ES-I3 (cell line): ENCODE data around the gene CHRNA4.

Experiments
- H3K36me3 ChIP-seq: 2 replicates; pipeline ENCODE4 v1.6.1; 2013; ENCODE audit warnings: mild to moderate bottlenecking, low read length, control low read depth, moderate library complexity; ENCODE audit not compliant: insufficient read depth
- H3K4me1 ChIP-seq: 2 replicates; pipeline ENCODE4 v1.6.1; 2013; ENCODE audit warnings: mild to moderate bottlenecking, control low read depth, low read length; ENCODE audit not compliant: insufficient read depth
- H3K9ac ChIP-seq: 2 replicates; pipeline ENCODE4 v1.6.1; 2013; ENCODE audit warnings: low read depth, mild to moderate bottlenecking, low read length, moderate library complexity
- H3K9me3 ChIP-seq: 2 replicates; pipeline ENCODE4 v1.6.1; 2013; ENCODE audit warnings: mild to moderate bottlenecking, low read length, moderate library complexity; ENCODE audit not compliant: control insufficient read depth, insufficient read depth

CHRNA4 gene

DNA sequence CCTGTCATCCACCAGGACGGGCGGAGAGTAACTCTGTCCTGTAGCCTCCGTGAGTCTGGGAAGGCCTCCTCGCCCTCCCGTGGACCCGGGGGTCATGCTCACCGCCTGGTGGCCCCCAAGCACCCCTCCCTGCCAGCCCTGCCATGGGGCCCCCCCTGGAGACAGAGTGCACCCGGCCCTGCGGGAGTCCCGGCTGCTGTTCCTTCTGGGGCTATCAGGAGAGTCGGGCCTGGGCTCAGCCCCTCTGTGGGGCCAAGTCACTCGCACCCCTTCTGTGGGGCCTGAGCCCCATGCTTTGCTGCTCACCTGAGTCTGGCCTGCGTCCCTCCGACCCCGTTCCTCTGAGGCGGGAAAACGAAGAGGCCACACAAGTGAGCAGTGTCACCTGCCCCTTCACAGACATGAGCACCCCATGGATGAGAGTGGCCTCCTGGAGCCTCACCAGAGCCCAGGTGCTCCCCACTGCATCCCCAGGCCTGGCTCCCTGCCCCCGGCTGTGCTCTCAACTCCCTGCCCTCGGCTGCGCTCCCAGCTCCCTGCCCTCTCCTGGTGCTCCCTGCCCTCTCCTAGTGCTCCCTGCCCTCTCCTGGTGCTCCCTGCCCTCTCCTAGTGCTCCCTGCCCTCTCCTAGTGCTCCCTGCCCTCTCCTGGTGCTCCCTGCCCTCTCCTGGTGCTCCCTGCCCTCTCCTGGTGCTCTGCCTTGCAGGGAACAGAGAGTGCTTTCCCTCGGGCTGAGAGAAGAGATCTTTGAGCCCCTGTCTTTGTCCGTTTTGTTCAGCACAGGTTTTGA is 4.6 kb upstream of the CHRNA4 start:
- Histone ChIP-seq H3K4me1 (no peaks in the 10 kb centered on the region; the same call in 1 of the 2 replicates), H3K9ac (no peak overlapping the region), H3K9me3 (no peaks in the 10 kb centered on the region), H3K36me3 (no peaks in the 10 kb centered on the region)

DNA sequence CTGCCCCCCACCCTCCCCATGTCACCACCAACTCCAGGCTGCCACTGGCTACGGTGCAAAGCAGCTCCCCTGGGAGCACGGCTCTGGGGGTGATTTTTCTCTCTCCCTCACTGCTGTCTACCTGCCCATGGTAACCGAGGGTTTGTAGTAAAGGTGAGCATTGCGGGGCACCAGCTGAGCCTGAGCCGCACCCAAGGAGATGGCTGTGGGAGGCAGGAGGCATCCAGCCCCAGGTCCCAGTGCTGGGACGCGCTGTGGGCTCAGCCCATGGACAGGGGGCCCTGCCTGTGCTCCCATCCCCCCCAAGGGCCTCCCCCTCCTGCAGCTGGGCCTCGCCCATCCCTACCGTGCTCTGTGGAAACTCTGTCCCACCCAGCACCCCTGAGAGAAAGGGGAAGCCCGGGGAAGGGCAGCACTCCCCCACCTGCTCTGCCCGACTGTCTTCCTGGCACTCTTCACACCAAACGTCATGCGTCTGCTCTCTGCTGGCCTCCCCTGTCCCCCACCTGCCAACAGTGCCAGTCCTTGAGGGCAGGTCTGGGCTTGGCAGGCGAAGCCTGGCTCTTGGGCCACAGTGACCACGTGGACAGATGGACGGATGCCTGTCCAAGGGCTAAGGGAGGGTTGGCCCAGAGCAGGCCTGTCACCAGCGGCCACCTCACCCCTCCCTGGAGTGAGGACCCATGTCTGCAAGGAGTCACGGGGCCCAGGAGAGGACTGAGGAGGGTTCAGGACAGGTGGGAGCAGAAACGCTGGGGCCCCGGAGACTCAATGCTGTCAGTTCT is 3.8 kb upstream of the CHRNA4 start:
- H3K4me1 ChIP-seq: no peaks in the 10 kb centered on the region; the same call in 1 of the 2 replicates
- no peaks in the 10 kb centered on the region for H3K36me3 ChIP-seq
- H3K9me3 ChIP-seq: no peaks in the 10 kb centered on the region
- no peak overlapping the region for H3K9ac ChIP-seq

- no peak overlapping the region for H3K9ac ChIP-seq
- H3K4me1 ChIP-seq: no peaks in the 10 kb centered on the region; the same call in 1 of the 2 replicates
- no peaks in the 10 kb centered on the region for H3K36me3 ChIP-seq
- no peaks in the 10 kb centered on the region for H3K9me3 ChIP-seq
These were observed 2.9 kb upstream of the CHRNA4 start for GRCh38 chr20:63363981-63364561.

GRCh38 chr20:63363013-63363957 is 2.1 kb upstream of the CHRNA4 start:
- no peak overlapping the region for H3K9ac ChIP-seq

DNA sequence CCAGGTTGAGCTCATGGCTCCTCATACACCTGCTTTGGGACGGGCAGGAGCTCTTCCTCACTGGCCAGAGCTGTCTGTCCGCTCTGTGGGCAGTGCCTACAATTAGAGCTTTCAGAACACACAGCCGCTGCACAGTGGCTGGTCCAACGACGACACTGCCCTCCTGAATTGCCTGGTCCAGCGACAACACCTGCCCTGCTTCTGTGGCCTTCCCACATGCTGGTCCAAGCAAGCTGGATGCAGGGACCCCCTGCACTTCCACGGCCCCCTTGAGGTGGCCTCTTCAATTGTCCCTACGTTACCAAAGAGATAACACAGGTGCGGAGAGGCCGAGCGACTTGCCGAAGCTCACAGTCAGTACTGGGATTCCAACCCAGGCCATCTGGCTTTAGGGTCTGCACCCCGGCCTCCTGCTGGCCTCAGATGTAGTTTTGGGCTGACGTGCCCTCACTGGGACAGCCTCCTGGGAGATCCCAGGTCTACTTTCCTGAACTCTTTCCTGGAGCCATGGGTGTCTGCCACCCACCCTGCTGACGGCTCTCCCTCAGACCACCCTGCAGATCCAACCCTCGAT is 1.4 kb upstream of the CHRNA4 start:
- no peaks in the 10 kb centered on the region; the same call in 1 of the 2 replicates for H3K4me1 ChIP-seq
- H3K9me3 ChIP-seq: no peaks in the 10 kb centered on the region
- no peaks in the 10 kb centered on the region for H3K36me3 ChIP-seq
- H3K9ac ChIP-seq: no peak overlapping the region

More at GRCh38 chr20:63363013-63363957, 2.1 kb upstream of the CHRNA4 start:
- Histone ChIP-seq H3K36me3 (no peaks in the 10 kb centered on the region), H3K9me3 (no peaks in the 10 kb centered on the region), H3K4me1 (no peaks in the 10 kb centered on the region; the same call in 1 of the 2 replicates)

DNA sequence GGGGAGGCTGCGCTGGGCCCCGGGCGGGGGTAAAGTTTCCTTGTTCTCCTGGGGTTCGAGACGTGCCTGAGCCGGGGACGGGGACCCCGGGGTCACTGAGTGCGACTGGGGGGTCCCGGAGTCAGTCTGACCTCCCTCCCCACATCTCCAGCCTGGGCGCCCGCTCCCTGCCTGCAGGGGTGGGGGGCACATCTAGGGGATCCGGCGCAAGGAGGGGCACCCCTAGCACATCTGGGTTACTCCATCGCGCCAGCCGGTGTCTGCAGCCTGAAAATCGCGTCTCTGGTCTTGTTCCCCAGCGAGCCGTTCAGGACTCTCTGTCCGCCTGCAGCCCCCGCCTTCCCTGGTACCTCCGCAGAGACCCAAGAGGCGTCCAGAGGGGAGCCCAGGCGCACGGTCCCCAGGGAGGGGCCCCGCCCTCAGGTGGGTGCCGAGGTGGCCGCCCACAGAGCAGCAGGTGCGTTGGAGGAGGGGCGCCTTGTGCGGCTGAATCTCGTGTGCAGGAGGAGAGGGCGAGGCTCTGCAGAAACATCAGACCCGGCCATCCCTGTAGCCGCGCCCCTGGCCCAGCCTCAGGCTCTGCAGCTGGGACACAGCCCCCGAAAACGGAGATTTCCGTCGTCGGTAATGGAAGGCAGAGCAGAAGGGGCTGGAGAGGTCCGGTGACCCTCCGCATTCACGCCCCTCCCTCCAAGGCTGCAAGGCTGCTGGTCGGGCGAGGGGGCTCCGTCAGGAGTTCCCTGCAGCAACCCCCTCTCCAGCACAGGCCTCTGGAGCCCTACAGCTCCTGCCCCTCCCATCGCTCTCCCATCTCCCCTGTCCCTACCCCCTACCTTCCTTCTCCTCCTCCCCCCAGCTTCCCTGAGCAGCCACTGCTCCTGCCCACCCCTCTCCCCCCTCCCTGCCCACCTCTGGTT is 628 bp upstream of the CHRNA4 start:
- Histone ChIP-seq H3K4me1 (no peaks in the 10 kb centered on the region; the same call in 1 of the 2 replicates), H3K9ac (peak overlapping the region; percentile 3; the same call in 1 of the 2 replicates), H3K36me3 (no peaks in the 10 kb centered on the region), H3K9me3 (no peaks in the 10 kb centered on the region)

DNA sequence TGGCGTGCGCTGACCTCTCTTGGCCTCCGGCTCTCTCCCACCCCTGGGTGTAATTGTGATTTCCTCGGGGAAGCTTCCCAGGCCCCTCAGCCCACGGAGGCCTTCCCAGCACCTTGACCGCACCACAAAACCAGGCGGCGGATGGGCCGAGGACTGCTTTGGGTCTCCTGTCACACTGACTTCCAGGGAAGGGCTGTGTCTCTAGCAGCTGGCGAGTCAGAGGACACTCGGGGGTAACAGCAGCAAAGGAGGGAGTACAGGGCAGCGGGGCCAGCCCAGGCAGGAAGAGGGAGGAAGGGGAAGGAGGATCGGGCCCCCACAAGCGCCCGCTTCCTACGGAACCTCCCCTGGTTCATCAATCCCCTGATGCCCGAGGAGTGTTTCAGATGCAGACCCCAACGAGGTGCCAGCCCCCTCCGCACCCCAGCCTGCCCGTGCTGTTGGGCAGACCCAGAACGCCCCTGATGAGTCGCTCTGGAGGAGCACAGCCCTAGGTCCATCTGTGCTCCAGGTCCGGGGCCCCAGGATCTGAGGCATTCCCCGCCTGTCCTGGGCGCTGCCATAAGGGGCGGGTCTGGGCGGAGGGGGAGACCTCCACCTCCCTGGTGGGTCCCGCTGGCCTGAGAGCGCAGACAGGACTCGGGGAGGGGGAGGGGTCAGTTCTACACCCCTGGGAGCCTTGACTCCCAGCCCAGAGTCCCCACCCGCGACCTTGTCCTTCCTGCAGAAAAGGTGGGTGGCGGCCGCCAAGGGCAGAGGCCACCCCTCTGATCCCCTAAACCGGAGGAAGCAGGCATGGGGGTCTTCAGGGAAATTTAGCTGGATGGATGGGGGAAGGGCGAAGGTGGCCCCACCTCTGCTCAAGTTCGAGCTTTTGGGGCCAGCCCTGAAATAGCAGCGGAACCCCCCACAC is 956 bp downstream of the CHRNA4 start:
- Histone ChIP-seq H3K9ac (peak overlapping the region; percentile 42; the same call in 1 of the 2 replicates), H3K9me3 (no peaks in the 10 kb centered on the region), H3K4me1 (no peaks in the 10 kb centered on the region; the same call in 1 of the 2 replicates), H3K36me3 (no peaks in the 10 kb centered on the region)

DNA sequence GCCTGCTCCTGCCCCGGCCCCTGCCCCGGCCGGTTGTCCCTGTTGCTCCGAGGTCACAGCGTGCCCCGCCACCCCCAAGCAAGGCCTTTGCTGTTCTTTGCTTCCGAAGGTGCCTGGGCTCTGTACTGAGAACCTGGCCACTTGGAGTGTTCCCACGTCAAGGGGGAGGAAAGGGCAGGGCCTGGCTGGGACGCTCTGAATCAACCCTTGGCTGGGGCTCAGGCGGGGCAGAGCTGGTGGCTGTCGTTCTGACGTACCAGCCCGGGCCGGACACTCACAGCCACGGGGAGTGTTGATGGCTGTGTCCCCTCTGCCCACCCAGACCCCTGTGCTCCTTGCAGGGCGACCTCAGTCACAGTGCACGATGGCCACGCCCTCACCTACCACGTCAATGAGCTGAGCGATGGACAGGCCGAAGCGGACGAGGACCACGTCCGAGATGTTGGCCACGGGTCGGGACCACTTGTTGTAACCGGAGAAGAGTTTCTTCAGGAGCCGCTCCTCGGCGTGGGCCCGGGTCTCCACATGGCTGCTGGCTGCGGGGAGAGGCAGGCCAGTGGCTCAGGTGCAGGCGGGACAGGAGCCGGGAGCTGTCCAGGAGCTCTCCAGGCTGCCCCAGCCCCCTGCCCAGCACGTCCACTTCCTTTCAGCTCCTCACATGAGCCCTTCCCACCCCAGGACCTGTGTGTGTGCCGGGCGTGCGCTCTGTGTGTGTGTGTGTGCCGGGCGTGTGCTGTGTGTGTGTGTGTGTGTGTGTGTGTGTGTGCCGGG is 1.8 kb downstream of the CHRNA4 start:
- Histone ChIP-seq H3K9me3 (no peaks in the 10 kb centered on the region), H3K36me3 (no peaks in the 10 kb centered on the region), H3K9ac (no peak overlapping the region)

DNA sequence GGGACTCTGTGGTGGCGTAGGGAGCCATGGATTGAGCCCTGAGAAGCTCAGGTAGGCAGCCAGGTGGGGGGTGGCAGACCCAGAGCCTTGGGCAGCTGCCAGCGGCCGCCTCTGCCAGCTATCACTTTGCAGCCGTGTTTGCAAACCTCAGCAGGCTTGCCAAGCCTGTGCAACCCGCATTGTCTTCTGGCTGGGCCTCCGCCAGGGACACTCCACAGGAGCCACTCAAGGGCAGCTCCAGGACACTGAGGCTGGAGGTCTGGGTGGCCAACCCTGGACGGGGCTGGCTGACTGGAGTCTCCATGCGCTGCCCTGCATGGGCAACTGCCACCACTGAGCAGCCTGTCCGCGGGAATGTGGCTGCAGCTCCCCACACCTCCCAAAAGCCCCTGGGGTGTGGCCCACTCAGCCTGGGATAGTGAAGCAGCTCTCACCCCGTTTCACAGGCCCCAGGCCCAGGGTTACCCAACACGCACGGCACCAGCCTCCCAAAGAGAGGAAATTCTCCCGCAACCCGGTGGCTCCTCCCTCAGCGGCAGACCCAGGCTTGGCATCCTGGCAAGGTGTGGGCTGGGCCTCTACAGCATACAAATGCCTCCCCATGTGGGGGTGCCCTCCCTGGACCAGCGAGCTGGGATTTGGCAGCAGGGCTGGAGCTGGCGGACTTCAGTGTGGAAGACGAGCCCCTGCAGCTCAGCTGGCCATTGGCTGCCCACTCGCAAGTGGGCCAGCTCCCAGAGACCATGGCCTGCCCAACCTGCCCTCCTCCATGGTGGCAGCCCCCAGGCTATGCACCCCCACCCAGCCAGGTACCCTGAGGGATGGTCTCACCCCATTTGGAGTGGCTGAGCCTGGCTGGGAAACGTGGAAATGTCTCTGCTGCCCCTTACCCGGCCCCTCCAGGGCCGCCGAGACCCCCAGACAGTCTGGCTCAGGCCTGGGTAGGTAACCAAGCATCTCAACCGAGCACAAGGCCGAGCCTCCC is 2.9 kb downstream of the CHRNA4 start:
- H3K9ac ChIP-seq: no peak overlapping the region
- no peaks in the 10 kb centered on the region for H3K36me3 ChIP-seq
- no peaks in the 10 kb centered on the region for H3K9me3 ChIP-seq
- no peaks in the 10 kb centered on the region; the same call in 1 of the 2 replicates for H3K4me1 ChIP-seq

More for the DNA sequence above, 1.8 kb downstream of the CHRNA4 start:
- no peaks in the 10 kb centered on the region; the same call in 1 of the 2 replicates for H3K4me1 ChIP-seq

GRCh38 chr20:63356931-63357879 is 3.9 kb downstream of the CHRNA4 start:
- Histone ChIP-seq H3K4me1 (no peaks in the 10 kb centered on the region; the same call in 1 of the 2 replicates), H3K36me3 (no peaks in the 10 kb centered on the region), H3K9me3 (no peaks in the 10 kb centered on the region), H3K9ac (no peak overlapping the region)
